Omental fat pad (tissue), 4 donors: ENCODE measurements around the gene RHOC. TPM values are rescaled to one million over a fixed set of nuclear protein-coding genes. Genes with fewer than 3 reads are reported as not detected.

Source experiments
- ATAC-seq: fragments of 150-250 bp; one replicate; pipeline ENCODE4 v1.9.1; 2016; ENCODE audit warnings: mild to moderate bottlenecking, moderate library complexity; ENCODE audit not compliant: low FRiP score
- DNase-seq: peaks from one replicate; pipeline ENCODE4 v3.0.0-alpha.2; 2019; ENCODE audit warnings: low spot score
- CTCF ChIP-seq, 3 donors: fragments of 450-650 bp; IDR thresholded peaks; one replicate each; pipeline ENCODE4 v1.5.1; 2016 to 2017; ENCODE audit warnings: antibody characterized with exemption in 3 of 3, mild to moderate bottlenecking in 3 of 3, moderate library complexity in 2 of 3
- total RNA-seq, 4 donors: library from RNA; depleted of rRNA; stranded (reverse); fragments of >200 nt; gene quantifications; one replicate each; pipeline ENCODE4 v1.1.0, GENCODE V29; 2016

The RHOC gene
- total RNA-seq, 4 donors from 2014 or later = 219 to 307 (median 299) TPM

GRCh38 chr1:112676543-112676942, 30.4 kb downstream of the RHOC start:
- no peak for TF ChIP-seq CTCF (IDR thresholded peaks at IDR 0.05)
- no peak for DNase-seq
- no peak for ATAC-seq

- TF ChIP-seq CTCF (IDR thresholded peaks at IDR 0.05) = no peak
- DNase-seq = no peak
- no peak for ATAC-seq
These were observed 31.1 kb downstream of the RHOC start for GRCh38 chr1:112675728-112676381.

GRCh38 chr1:112674986-112675727, 31.8 kb downstream of the RHOC start:
- DNase-seq = no peak
- peak; percentile 81 for ATAC-seq
- TF ChIP-seq CTCF (IDR thresholded peaks at IDR 0.05) = no peak

- DNase-seq (no peak), ATAC-seq (peak; percentile 58)
- no peak for TF ChIP-seq CTCF (IDR thresholded peaks at IDR 0.05)
These were observed 32.4 kb downstream of the RHOC start, which contains the start of gene MOV10 for GRCh38 chr1:112674440-112674985. TSS of gene MOV10 (plus strand) at chr1:112674659. CDS start at chr1:112674913, 254 bp downstream.

GRCh38 chr1:112673592-112674439, 33.1 kb downstream of the RHOC start:
- TF ChIP-seq CTCF (IDR thresholded peaks at IDR 0.05) = no peak
- DNase-seq (no peak), ATAC-seq (no peak)

- DNase-seq = no peak
- TF ChIP-seq CTCF (IDR thresholded peaks at IDR 0.05) = no peak
- no peak for ATAC-seq
These were observed 34.1 kb downstream of the RHOC start for GRCh38 chr1:112672842-112673241.
